Measurements from ENCODE around the gene ATP6AP1.
A peak's percentile ranks its signal among the peaks of the same experiment; 100 is the strongest.

Gene ATP6AP1

GRCh38 chrX:154481195-154481594, 52.7 kb downstream of the ATP6AP1 start:
- in situ Hi-C loops (cut with HindIII; ENCODE audit: low pct_unique_long_range_greater_than_20kb, low sequenced_read_pairs), result no loop called here
- no peak for TF ChIP-seq JUND (IDR thresholded peaks at IDR 0.05; ENCODE audit: low read depth)
- DNase-seq (ENCODE audit: low read depth in 1 of 2, low spot score in 1 of 2), result no peak

- DNase-seq (ENCODE audit: low read depth in 1 of 2, low spot score in 1 of 2), result no peak
- in situ Hi-C loops (cut with HindIII; ENCODE audit: low pct_unique_long_range_greater_than_20kb, low sequenced_read_pairs), result no loop called here
- TF ChIP-seq JUND (IDR thresholded peaks at IDR 0.05; ENCODE audit: low read depth), result no peak
Measured at GRCh38 chrX:154481911-154482601, 53.6 kb downstream of the ATP6AP1 start.

GRCh38 chrX:154482786-154483185, 54.3 kb downstream of the ATP6AP1 start:
- in situ Hi-C loops (cut with HindIII; ENCODE audit: low pct_unique_long_range_greater_than_20kb, low sequenced_read_pairs), result no loop called here
- TF ChIP-seq JUND (IDR thresholded peaks at IDR 0.05; ENCODE audit: low read depth), result no peak
- DNase-seq (ENCODE audit: low read depth in 1 of 2, low spot score in 1 of 2), result no peak

GRCh38 chrX:154483325-154483724, 54.8 kb downstream of the ATP6AP1 start:
- DNase-seq (ENCODE audit: low read depth in 1 of 2, low spot score in 1 of 2), result no peak
- no peak for TF ChIP-seq JUND (IDR thresholded peaks at IDR 0.05; ENCODE audit: low read depth)
- in situ Hi-C loops (cut with HindIII; ENCODE audit: low pct_unique_long_range_greater_than_20kb, low sequenced_read_pairs), result no loop called here

GRCh38 chrX:154484255-154485149, 56.0 kb downstream of the ATP6AP1 start:
- DNase-seq (ENCODE audit: low read depth in 1 of 2, low spot score in 1 of 2), result no peak
- in situ Hi-C loops (cut with HindIII; ENCODE audit: low pct_unique_long_range_greater_than_20kb, low sequenced_read_pairs), result no loop called here
- TF ChIP-seq JUND (IDR thresholded peaks at IDR 0.05; ENCODE audit: low read depth), result no peak

GRCh38 chrX:154485150-154486051, 56.9 kb downstream of the ATP6AP1 start:
- no peak for TF ChIP-seq JUND (IDR thresholded peaks at IDR 0.05; ENCODE audit: low read depth)
- DNase-seq (ENCODE audit: low read depth in 1 of 2, low spot score in 1 of 2), result no peak
- in situ Hi-C loops (cut with HindIII; ENCODE audit: low pct_unique_long_range_greater_than_20kb, low sequenced_read_pairs), result no loop called here

- in situ Hi-C loops (cut with HindIII; ENCODE audit: low pct_unique_long_range_greater_than_20kb, low sequenced_read_pairs), result no loop called here
- no peak for TF ChIP-seq JUND (IDR thresholded peaks at IDR 0.05; ENCODE audit: low read depth)
- peak in 1 of 2 experiments; percentile 20 for DNase-seq (ENCODE audit: low read depth in 1 of 2, low spot score in 1 of 2)
Measured at GRCh38 chrX:154486052-154486395, 57.5 kb downstream of the ATP6AP1 start.

All from T47D (cell line).